HG03064 (cell line): ENCODE measurements around the gene LCP1.

Experiments
- ATAC-seq: cut with Tn5 transposase; IDR thresholded peaks from one replicate; pipeline ENCODE4 v1.9.1; 2021; ENCODE audit warnings: low read depth; ENCODE audit not compliant: unreplicated experiment

LCP1 gene

DNA sequence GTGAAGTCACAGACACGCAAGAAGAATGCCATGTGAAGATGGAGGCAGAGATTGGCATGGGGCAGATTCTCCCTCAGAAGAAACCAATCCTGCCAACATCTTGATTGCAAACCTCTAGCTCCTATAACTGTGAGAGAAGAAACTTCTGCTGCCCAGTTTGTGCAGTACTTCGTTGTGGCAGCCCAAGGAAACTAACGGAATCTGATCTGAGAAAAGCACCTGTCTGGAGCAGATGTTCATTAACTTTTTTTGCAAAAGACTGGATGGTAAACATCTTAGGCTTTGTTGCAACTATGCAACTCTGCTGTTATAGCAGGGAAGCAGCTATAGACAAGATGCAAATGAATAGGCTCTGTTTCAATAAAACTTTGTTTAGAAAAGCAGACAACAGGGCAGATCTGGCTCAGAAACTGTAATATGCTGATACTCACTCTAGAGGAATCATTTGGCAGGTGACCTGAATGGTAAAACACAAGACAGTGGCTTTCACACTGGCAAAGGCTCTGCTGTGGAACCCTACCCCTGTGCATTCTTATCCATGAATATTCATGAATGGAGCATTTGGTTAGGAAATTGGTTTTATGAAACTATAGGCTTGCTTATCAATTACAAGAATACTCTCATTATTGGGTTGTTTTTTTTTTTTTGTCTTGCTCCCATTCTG lies 51.9 kb downstream of the LCP1 start:
- ATAC-seq, result no peak

DNA sequence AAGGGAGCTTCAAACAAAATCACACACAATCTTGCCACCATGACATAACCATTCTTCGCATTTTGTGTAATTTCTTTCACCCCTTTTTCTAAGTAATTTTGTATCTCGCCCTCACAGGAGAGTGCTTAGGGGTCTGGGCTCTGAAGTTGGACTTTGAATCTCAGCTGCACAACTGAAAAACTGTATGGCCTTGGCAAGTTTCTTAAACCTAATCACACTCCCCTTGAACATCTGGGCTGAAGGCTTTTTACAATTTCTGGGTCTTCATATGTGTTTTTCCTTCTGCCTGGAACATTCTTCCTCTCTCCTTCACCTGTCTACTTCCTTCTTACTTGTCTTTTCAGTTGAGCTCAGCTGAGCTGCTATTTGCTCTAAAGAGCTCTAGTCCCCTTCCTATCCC lies 52.9 kb downstream of the LCP1 start:
- ATAC-seq, result no peak

DNA sequence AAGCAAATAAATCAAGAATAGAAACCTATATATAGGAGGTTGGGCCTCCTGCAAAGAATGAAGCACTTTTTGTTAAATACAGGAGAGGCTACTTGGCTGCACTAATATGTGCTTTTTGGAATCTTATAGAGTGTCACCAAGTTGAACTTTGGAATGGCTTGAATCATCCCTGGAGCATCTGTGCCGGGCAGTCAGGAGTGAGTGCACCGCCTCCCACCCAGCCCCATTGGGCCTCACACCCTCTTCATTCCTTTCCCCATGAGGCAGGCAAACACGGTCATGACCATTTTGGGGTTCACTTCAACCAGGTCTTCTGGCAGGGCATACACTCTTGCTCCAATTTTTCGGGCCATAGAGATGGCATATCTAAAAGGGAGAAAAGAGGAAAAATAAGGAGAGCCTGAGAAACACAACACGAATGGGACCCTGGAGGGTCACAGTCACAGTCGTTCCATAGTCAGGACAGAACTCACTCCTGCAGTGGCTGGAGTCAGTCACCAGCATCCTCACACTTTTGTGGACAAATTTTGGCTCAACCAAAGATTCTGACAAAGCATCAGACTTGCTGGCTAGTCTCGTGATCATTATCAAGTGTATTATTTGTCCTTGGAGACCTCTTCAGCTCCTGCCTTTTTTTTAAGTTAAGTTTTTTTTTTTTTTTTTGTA lies 54.5 kb downstream of the LCP1 start:
- no peak for ATAC-seq

DNA sequence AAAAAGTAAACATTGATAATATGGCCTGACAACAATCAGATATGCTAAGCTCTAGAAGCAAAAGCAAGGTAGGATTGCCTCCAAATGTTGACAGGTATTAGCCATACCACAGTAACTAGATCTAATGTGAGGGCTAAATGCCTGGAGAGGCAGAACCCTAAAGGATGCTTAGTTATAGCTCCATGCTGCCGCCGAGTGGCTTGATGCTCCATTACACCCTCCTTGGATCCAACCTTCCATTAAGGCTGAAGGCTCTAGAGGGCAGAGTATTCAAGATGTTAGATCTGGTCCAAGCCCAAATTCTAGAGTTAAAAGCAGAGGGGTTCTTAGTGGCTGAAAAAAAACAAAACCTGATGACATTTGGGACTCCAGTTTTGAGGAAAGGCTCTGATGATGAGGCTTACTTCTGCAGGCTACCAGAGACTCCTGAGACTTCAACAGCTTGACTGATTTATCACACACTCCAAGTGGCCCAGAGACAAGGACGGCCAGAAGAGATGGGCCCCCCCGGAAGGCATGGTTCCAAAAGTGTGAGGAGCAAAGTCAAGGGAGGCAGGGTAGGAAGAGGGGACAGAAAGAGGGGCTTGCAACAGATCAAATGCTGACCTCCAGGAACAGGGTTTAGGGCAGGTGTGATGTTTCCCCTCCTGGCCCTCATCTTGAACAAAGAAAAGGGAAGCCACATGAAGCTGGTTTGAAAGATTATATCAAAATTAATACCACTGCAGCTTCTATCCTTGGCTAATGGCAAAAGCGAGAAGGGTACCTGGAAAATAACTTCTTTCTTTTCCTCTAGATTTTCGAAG lies 55.2 kb downstream of the LCP1 start:
- no peak for ATAC-seq

DNA sequence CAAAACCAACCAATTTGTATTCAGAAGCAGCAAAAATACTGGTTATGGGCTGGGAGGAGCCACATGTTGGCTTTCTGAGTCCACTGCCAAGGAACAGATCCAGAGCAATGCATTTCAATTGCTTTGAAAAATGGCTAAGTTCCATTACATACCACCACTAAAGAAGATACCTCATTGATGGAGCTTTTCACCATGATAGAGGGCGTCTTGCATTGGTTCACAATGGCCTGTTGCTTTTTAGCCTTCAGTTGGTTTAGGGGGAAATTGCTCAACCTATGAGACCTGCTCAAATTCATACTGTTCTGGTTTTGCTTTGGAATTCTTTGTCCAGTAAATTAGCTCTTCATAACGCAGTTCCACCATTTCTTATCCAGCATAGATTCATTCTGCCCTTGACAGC lies 55.9 kb downstream of the LCP1 start:
- no peak for ATAC-seq

DNA sequence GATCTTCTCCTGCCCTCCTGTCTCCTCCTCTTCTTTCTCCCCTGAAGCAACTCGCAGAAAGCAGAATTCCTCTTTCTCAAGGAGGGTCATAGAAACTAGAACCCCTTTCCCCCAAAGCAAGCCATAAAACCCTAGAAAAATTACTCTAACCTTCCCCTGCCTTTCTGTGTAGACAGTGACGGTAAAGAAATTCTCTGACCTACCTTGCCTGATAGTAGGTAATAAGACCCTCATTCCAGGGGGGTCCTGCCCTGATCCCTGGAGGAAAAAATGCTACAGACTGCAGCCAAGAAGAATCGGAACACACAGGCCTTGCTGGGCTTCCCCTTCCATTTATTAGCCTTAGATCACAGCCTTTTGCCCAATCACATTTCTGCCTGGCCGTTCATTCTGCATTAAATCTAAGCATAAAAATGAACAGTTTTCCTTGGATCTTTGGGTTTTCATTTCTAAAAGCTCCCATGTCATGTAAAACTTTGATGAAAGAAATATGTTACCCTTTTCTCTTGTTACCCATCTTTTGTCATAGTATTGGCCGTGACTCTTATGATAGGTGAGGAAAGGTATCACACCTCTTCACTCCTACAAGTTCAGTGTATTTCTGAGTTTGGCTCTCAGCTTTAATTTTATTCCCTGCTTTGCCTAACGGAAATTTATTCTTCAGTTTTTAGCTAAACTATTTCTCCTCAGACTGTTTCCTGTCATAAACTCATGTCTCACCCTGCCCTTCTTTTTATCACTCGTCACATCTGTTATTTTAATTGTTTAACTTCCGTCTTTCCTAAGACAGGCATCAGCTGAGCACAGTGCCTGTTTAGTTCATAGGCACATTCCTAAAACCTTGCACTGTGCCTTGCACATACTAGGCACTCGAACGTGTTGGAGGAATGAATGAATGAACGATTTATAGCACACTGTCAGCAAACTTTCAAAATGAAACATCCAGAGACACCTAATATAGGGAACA lies 56.7 kb downstream of the LCP1 start:
- ATAC-seq, result no peak

DNA sequence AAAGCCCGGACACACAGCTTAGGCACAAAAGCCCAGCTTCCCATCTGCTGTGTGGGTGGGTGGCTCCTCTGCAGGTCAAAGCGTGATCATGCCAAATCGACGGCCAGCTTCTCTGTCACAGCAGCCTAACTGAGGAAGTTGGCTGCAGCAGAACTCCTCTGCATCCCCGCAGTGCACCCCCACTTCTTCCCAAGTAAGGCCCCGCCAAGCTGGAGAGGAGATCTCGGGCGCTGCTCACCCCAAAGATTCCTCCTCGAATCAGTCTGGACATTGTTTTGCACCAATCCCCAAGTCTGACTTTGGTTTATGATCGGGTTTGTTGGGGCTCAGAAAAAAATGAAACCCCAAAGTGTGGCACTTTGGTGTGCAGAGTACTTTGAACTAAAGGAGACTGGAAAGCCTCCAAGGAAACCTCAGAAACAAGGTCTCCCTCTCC lies 57.4 kb downstream of the LCP1 start:
- no peak for ATAC-seq

DNA sequence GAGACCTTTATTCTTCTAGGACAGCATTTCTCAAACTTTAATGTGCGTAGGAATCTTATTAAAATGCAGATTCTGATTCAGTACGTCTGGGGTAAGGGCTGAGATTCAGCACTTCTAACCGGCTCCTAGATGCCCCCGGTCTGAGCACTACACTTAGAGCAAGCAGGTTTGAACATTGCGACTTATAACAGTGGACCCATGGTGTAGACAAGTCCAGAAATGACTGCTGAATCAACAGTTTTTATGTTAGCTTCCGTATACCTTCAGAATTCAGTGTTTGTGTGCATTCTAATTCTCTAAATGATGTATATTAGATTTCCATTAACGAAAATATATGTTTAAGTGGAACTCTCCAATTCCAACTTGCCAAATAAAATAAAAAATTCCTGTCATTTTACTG lies 59.7 kb downstream of the LCP1 start:
- no peak for ATAC-seq

DNA sequence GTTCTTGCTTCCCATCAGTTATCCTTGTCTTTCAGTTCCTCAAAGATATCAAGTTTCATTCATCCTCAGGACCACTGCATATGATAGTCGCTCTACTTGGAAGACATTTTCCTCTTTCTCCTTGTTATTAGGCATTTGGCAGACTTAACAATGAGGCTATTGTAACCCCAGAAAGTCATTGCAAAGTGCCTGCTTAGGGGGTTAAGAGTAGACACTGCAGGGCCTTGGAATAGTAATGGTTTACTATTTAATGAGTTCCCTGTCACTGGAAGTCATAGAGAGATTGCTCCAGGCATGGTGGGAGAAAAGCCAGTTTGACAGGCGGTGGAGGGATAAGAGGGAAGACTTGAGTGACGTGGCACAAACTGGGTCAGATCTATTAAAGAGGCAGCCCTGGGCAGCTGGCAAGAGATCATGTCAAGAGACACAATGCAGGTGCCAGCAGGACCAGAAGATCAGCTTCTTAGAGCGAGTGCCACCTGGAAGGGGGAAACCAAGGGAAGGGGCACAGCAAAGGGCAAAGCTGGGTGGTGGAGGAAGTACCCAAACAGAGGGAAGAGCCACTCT lies 60.3 kb downstream of the LCP1 start:
- no peak for ATAC-seq

DNA sequence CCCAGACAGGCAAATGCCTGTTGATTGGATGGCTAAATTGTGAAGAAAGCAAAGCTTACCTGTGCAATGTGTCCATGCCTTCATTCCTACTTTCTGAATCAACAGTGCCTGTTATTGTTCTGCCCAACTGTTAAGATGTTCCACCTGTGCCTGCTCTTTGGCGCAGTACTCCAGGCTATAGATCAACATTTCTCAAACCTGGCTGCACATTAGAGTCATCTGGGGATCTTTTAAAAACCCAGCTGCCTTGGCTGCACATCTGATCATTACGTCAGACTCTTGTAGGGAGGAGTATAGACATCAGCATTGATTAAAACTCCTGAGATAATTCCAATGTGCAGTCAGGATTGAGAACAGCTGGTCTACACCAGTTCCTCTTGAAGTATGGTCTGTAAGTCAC lies 60.9 kb downstream of the LCP1 start:
- ATAC-seq, result no peak

DNA sequence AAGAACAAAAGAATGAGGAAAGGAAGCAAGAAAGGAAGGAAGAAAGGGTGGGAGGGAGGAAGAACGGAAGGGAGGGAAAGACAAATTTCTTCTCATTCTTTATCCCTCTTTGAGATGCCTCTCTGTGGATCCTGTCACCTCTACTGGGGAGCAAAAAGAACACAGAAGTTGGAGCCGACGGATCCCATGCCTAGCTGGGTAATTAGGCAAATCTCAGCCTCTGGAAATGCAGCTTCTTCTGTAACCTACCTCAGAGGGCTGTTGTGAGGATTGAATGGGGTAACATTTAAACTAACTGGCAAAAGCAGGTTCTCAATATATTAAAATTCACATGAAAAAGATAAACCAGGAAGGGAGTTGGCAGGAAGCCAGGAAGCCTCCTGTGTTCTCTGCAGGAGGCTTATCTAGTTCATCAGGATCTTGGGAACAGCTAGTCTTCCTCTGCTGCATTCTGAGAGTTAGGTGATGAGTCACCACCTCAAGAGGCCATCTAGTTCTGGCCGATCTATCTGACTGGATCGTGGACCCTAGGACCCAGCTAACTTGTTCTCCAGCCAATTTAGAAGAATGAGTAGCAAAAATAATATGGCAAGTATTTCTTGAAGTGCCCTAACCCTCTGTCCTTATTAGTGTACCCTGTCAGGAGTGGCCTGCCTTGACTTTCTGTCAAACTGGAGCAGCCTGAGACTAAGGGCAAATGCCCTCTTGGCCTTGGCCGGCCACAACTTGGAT lies 61.9 kb downstream of the LCP1 start:
- ATAC-seq, result no peak

DNA sequence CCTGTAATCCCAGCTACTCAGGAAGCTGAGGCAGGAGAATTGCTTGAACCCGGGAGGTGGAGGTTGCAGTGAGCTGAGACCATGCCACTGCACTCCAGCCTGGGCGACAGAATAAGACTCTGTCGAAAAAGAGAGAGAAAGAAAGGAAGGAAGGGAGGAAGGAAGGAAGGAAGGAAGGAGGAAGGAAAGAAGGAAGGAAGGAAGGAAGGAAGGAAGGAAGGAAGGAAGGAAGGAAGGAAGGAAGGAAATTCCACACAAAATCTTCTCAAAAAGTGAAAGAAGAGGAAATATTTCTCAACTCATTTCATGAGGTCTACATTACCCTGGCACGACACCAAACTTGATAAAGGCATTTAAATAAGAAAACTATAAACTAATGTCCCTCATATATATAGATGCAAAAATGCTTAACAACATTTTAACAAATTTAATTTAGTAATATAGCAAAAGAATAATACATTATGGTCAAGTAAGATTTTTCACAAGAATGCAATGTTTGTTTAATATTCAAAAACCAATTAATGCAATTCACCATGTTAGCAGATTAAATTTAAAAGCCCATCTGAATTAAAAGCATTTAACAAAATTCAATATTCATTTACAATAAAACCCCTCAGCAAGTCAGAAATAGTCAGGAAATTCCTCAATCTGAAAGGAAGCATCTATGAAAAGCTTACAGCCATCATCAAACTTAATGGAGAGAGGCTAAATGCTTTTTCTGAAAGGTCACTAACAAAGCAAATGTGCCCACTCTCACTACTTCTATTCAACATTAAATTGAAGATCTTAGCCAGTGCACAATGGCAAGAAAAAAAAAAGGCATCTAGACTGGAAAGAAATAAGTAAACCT lies 65.1 kb downstream of the LCP1 start:
- ATAC-seq, result no peak

DNA sequence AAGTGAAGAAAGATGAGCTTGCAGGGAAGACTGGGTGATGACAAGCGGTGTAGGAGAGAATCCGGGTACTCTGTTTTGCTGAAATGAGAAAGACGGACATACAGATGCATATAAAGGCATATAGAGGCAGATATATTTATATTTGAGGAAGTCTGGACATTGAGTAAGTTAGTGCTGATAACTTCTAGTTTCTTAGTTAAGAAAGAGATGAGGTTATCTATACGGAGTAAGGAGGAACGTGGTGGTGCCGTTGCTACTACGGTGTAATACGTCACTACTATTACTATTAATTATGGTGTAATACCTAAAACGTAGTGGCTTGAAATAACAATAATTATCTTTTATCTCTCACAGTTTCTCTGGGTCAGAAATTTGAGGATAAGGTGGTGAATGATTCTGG lies 67.4 kb downstream of the LCP1 start:
- ATAC-seq, result no peak

DNA sequence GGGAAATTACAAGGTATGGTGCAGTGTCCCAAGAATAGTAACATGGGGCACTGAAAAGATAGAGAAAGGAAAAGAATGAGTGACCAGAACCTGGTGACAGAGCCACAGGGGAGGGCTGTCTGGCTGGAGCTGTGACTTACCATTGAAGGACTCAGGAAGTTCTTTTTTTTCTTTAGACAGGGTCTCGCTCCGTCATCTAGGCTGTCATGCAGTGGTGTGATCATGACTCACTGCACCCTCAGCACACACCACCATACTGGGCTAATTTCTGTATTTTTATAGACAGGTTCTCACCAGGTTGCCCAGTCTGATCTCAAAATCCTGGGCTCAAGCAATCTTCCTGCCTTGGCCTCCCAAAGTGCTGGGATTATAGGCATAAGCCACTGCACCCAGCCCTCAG lies 68.4 kb downstream of the LCP1 start:
- no peak for ATAC-seq

DNA sequence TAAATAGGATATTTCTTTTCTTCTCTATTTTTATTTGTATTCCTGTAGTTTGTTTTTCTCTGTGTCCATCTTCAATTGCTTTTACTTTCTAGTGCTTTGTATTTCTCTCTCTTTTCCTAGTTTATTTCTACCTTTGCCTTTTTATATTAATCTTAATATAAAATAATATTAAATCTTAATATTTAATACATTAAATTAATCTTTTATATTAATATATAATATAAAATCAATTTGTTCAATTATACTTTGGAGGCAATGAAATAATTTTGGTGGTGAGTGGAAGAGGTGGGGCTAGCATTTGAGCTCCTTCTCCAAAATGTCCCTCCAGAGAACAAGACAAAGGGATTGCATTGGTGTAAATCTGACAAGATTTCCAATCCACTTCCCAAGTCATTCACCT lies 70.8 kb downstream of the LCP1 start:
- ATAC-seq, result no peak

DNA sequence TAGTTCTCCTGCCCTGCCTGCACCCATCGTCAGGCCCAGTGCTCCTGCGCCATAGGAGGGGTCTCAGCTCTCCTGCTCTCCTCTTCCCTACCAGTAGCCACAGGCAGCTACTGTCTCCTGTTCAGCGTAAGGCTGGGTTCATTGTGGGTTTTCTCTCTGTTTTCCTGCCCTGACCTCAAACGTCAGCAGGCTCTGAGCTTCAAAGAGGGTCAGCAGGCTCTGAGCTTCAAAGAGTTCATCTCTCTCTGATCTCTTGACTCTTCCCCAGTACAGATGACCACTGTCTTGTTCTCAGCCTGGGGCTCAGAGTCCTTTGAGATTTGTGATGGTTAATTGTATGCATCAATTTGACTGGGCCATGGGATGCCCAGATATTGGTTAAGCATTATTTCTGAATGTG lies 72.5 kb downstream of the LCP1 start:
- ATAC-seq, result no peak

DNA sequence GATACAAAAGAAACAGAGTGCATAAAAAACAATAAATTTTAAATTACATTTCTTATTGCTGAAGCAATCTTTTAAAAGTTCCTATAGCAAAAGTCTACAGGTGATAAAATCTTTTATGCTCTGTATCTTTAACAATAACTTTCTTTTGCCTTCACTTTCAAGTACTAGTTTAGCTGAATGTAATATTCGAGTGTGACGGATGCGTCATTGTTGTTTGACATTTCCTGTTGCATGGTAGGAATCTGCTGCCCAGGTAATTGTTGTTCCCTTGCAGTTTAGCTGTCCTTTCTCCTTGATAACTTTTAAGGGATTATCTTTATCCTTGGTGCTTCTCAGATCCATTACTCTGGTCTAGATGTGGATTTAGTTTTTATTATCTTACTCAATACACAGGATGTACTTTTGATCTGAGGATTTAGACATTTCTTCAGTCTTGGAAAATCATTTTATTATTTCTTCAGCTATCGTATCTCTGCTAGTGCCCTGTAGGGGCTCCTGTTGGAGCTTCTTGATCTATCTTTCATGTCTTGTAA lies 75.1 kb downstream of the LCP1 start:
- no peak for ATAC-seq

DNA sequence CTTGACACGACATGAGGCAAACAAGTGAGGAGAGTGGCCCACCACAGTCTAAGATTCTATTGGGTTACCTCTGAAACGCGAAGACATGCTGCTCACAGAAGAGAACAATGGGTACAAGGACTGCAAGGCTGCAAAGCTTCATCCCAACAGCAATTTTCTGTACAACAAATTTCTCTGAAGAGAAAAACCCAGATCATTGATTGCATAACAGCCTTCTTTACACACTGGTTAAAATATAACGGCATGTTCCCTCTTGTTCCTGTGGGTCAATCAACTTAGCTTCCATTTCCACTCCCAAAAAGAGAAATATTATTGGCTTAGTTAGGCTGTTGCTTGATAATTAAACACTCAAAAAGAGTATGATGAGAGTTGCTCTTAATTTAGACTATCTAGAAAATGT lies 77.1 kb downstream of the LCP1 start, which contains the start of gene CPB2:
Gene CPB2, minus strand, starts transcription at position 166 of the 400 bp plus-strand sequence. Its CDS starts 24 bp downstream, at position 142.
- no peak for ATAC-seq
